Pons (tissue), 1 donor: ENCODE measurements around the gene USP34.
"Not testable (repeated sequence)": the region's sequence is repeated elsewhere in the genome, so short reads cannot be mapped to it uniquely, and the experiment has no call there.

Experiments used
- DNase-seq: peaks from one replicate; pipeline ENCODE4 v3.0.0-alpha.2; 2016; ENCODE audit warnings: low spot score

Gene USP34

GRCh38 chr2:61463769-61464475 lies 7.0 kb downstream of the USP34 start:
- DNase-seq = no peak

GRCh38 chr2:61461404-61461803 lies 9.5 kb downstream of the USP34 start:
- no peak for DNase-seq

- DNase-seq = no peak
These were observed 10.7 kb downstream of the USP34 start for GRCh38 chr2:61460163-61460562.

- DNase-seq = no peak
These were observed 14.0 kb downstream of the USP34 start for GRCh38 chr2:61456746-61457420.

GRCh38 chr2:61456070-61456745 lies 14.7 kb downstream of the USP34 start:
- DNase-seq = no peak

GRCh38 chr2:61454972-61455371 lies 15.9 kb downstream of the USP34 start:
- DNase-seq = not testable (repeated sequence)

GRCh38 chr2:61454383-61454782 lies 16.5 kb downstream of the USP34 start:
- no peak for DNase-seq

GRCh38 chr2:61452392-61452791 lies 18.5 kb downstream of the USP34 start:
- no peak for DNase-seq

GRCh38 chr2:61451178-61451577 lies 19.7 kb downstream of the USP34 start:
- DNase-seq = no peak

GRCh38 chr2:61450144-61450543 lies 20.7 kb downstream of the USP34 start:
- DNase-seq = no peak

- no peak for DNase-seq
These were observed 22.7 kb downstream of the USP34 start for GRCh38 chr2:61448229-61448628.

GRCh38 chr2:61446971-61447370 lies 23.9 kb downstream of the USP34 start:
- not testable (repeated sequence) for DNase-seq

- no peak for DNase-seq
These were observed 27.4 kb downstream of the USP34 start for GRCh38 chr2:61443342-61444041.

GRCh38 chr2:61439241-61440002 lies 31.5 kb downstream of the USP34 start:
- no peak for DNase-seq

GRCh38 chr2:61438670-61439069 lies 32.2 kb downstream of the USP34 start:
- no peak for DNase-seq

GRCh38 chr2:61437170-61437569 lies 33.7 kb downstream of the USP34 start:
- no peak for DNase-seq

GRCh38 chr2:61436092-61436491 lies 34.8 kb downstream of the USP34 start:
- DNase-seq = no peak

GRCh38 chr2:61435291-61435690 lies 35.6 kb downstream of the USP34 start:
- no peak for DNase-seq

GRCh38 chr2:61434314-61434713 lies 36.6 kb downstream of the USP34 start:
- no peak for DNase-seq

- no peak for DNase-seq
These were observed 37.3 kb downstream of the USP34 start for GRCh38 chr2:61433606-61434005.

- no peak for DNase-seq
These were observed 37.9 kb downstream of the USP34 start for GRCh38 chr2:61432990-61433389.

GRCh38 chr2:61431345-61431744 lies 39.5 kb downstream of the USP34 start:
- no peak for DNase-seq
